ENCODE data around the gene ST3GAL3. TPM values are rescaled to one million over a fixed set of nuclear protein-coding genes. Genes with fewer than 3 reads are reported as not detected.

ST3GAL3 gene
- total and polyA plus RNA-seq, 2 experiments from 2014 or later, result 4.5 to 7.0 TPM

DNA sequence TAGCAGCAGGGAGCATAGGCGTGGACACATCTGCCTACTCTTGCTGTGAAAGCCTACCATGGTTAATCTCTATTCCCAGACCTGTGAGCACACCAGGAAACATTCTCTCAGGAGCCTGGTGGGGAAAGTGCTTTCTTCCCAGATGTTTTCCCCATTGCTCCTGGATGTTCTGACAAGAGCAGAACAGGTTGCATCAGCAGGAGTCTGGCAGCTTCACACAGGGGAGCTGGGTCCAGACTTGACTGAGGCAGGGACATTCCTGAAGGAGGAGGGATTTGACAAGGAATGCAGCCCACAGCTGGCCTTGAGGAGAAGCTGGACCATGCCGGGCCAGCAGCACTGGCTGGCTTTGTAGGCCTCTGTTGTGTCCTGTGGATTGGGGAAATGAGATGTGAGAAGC is 205.3 kb downstream of the ST3GAL3 start:
- peak; percentile 87 for ATAC-seq
- no peaks in the 10 kb centered on the region for H3K9me3 Mint-ChIP-seq
- no peaks in the 10 kb centered on the region for H3K27me3 ChIP-seq (ENCODE audit: insufficient read depth)

More for the DNA sequence above, 205.3 kb downstream of the ST3GAL3 start:
- H3K27ac Mint-ChIP-seq, result peak overlapping the region; percentile 79
- Histone ChIP-seq H3K4me1 (ENCODE audit: insufficient read depth) (peaks cover 22% of the 10 kb centered on the region), H3K27ac (ENCODE audit: low read depth) (0 out of 2 replicates have a peak overlapping the region, but pooled peaks have one; percentile 24), H3F3A (replicated peaks; ENCODE audit: low read depth) (no peaks in the 10 kb centered on the region), H2AFZ (no peak overlapping the region), H4K20me1 (replicated peaks; ENCODE audit: insufficient read depth) (no peaks in the 10 kb centered on the region), H3K79me2 (replicated peaks; ENCODE audit: insufficient read depth) (no peaks in the 10 kb centered on the region), H3K4me2 (peak overlapping the region; percentile 45; the same call in 1 of the 2 replicates), H3K4me3 (no peak overlapping the region), H3K9me2 (ENCODE audit: insufficient read depth) (peaks cover 5% of the 10 kb centered on the region; the same call in 1 of the 2 replicates), H3K36me3 (ENCODE audit: insufficient read depth) (no peaks in the 10 kb centered on the region)
- H3K27me3 Mint-ChIP-seq (ENCODE audit: insufficient read depth, low read depth, poor library complexity), result peaks cover 7% of the 10 kb centered on the region
- no peaks in the 10 kb centered on the region; the same call in 2 of the 3 replicates for H3K36me3 Mint-ChIP-seq (ENCODE audit: low read depth)
- no peak for TF ChIP-seq CREB1 (CRISPR knock-in tag; IDR thresholded peaks at IDR 0.05; ENCODE audit: low read depth)
- TF ChIP-seq NANOG (IDR thresholded peaks at IDR 0.05; ENCODE audit: borderline replicate concordance), result no peak
- TF ChIP-seq, protein P1, sequence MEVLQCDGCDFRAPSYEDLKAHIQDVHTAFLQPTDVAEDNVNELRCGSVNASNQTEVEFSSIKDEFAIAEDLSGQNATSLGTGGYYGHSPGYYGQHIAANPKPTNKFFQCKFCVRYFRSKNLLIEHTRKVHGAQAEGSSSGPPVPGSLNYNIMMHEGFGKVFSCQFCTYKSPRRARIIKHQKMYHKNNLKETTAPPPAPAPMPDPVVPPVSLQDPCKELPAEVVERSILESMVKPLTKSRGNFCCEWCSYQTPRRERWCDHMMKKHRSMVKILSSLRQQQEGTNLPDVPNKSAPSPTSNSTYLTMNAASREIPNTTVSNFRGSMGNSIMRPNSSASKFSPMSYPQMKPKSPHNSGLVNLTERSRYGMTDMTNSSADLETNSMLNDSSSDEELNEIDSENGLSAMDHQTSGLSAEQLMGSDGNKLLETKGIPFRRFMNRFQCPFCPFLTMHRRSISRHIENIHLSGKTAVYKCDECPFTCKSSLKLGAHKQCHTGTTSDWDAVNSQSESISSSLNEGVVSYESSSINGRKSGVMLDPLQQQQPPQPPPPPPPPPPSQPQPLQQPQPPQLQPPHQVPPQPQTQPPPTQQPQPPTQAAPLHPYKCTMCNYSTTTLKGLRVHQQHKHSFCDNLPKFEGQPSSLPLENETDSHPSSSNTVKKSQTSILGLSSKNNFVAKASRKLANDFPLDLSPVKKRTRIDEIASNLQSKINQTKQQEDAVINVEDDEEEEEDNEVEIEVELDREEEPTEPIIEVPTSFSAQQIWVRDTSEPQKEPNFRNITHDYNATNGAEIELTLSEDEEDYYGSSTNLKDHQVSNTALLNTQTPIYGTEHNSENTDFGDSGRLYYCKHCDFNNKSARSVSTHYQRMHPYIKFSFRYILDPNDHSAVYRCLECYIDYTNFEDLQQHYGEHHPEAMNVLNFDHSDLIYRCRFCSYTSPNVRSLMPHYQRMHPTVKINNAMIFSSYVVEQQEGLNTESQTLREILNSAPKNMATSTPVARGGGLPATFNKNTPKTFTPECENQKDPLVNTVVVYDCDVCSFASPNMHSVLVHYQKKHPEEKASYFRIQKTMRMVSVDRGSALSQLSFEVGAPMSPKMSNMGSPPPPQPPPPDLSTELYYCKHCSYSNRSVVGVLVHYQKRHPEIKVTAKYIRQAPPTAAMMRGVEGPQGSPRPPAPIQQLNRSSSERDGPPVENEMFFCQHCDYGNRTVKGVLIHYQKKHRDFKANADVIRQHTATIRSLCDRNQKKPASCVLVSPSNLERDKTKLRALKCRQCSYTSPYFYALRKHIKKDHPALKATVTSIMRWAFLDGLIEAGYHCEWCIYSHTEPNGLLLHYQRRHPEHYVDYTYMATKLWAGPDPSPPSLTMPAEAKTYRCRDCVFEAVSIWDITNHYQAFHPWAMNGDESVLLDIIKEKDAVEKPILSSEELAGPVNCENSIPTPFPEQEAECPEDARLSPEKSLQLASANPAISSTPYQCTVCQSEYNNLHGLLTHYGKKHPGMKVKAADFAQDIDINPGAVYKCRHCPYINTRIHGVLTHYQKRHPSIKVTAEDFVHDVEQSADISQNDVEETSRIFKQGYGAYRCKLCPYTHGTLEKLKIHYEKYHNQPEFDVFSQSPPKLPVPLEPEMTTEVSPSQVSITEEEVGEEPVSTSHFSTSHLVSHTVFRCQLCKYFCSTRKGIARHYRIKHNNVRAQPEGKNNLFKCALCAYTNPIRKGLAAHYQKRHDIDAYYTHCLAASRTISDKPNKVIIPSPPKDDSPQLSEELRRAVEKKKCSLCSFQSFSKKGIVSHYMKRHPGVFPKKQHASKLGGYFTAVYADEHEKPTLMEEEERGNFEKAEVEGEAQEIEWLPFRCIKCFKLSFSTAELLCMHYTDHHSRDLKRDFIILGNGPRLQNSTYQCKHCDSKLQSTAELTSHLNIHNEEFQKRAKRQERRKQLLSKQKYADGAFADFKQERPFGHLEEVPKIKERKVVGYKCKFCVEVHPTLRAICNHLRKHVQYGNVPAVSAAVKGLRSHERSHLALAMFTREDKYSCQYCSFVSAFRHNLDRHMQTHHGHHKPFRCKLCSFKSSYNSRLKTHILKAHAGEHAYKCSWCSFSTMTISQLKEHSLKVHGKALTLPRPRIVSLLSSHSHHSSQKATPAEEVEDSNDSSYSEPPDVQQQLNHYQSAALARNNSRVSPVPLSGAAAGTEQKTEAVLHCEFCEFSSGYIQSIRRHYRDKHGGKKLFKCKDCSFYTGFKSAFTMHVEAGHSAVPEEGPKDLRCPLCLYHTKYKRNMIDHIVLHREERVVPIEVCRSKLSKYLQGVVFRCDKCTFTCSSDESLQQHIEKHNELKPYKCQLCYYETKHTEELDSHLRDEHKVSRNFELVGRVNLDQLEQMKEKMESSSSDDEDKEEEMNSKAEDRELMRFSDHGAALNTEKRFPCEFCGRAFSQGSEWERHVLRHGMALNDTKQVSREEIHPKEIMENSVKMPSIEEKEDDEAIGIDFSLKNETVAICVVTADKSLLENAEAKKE (CRISPR knock-in tag; IDR thresholded peaks at IDR 0.05), result no peak
- TF ChIP-seq ZNF331 (CRISPR knock-in tag; IDR thresholded peaks at IDR 0.05; ENCODE audit: low read depth), result no peak
- no peak for TF ChIP-seq JUNB (IDR thresholded peaks at IDR 0.05; ENCODE audit: unreplicated experiment)
- DNase-seq (ENCODE audit: low spot score), result peak; percentile 80
- H3K4me1 Mint-ChIP-seq, result peaks cover 34% of the 10 kb centered on the region
- H3K4me3 Mint-ChIP-seq, result no peak overlapping the region; the same call in 2 of the 3 replicates

All from GM23338 (cell line).